ENCODE results near the gene FAM131A. TPM values are rescaled to one million over a fixed set of nuclear protein-coding genes. Genes with fewer than 3 reads are reported as not detected.

The FAM131A gene
- total RNA-seq, 2 experiments from 2014 or later: 3.7 to 3.8 TPM

DNA sequence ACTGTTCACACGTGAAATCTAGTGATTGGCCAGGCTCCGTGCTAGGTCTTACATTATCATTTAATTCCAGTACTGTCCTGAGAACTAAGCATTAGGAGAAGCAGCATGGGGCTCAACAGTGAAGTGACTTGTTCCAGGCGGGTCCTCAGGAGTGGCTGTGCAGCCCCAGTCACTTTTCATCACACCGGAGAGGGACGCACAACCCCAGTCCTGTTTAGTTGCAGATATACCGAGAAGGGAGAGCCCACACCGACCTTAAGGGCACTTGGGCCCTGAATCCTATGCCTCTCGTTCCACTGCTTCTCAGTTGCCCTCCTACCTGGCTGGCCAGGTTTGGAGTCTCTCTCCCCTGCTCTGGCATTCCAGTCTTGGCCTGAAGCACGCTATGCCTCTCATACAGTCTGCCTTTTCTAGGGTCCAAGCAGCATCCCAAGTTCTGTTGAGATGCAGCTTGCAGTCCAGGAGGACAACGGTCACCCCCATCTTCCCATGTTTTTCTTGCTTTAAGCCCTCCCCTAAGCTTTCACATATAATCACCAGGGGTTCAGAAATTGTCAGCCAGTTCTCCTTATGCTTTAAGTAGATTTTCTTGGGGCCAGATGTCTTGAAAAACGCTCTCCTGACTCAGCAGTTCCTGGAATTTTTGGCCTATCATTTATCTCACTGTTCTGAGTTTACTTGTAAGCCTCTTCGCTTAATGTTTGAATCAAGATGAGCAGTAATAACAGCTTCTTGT lies 10.1 kb downstream of the FAM131A start:
- CTCF ChIA-PET (ENCODE audit: unreplicated experiment): no interaction called here
- no peak overlapping the region for H3K4me3 ChIP-seq (ENCODE audit: low read depth, low read length, poor library complexity, severe bottlenecking)
- no peak overlapping the region for H3K27ac ChIP-seq (ENCODE audit: low read depth, low read length, poor library complexity, severe bottlenecking)
- no TSS peak for BruUV-seq (replicated peaks)
- H2AFZ ChIP-seq (ENCODE audit: low read length): no peak overlapping the region
- 0 out of 2 replicates have a peak, but pooled peaks cover 4% of the 10 kb centered on the region for H3K36me3 ChIP-seq (ENCODE audit: insufficient read depth, low read length)
- DNase-seq (ENCODE audit: low spot score): no peak
- POLR2A ChIA-PET: interaction anchor here (0.9 to 1.4 kb wide), 2 partner anchors 10 to 14 kb away, joined by 4 to 7 read pairs; partner anchors contain the start of genes CLCN2, FAM131A and POLR2H
- H4K20me1 ChIP-seq (ENCODE audit: insufficient read depth, low read length): no peaks in the 10 kb centered on the region
- no peaks in the 10 kb centered on the region for H3K79me2 ChIP-seq (ENCODE audit: insufficient read depth, low read depth, low read length)
- TF ChIP-seq CTCF (conservative IDR thresholded peaks at IDR 0.05; ENCODE audit: low read length) (no peak), EZH2phosphoT487 (IDR thresholded peaks at IDR 0.05; ENCODE audit: borderline replicate concordance, low read depth, low read length) (no peak)
- no peaks in the 10 kb centered on the region for H3K9me2 ChIP-seq (ENCODE audit: insufficient read depth, low read length)
- H3K4me2 ChIP-seq (ENCODE audit: low read length): no peak overlapping the region
- intact Hi-C loops (cut with micrococcal nuclease; ENCODE audit: unreplicated experiment): no loop called here
- no peaks in the 10 kb centered on the region for H3K9me3 ChIP-seq (ENCODE audit: low read length)
- H3K4me1 ChIP-seq (ENCODE audit: insufficient read depth, low read length, poor library complexity, severe bottlenecking): no peaks in the 10 kb centered on the region

GRCh38 chr3:184348057-184348382 lies 10.6 kb downstream of the FAM131A start:
- intact Hi-C loops (cut with micrococcal nuclease; ENCODE audit: unreplicated experiment): no loop called here
- H3K4me2 ChIP-seq (ENCODE audit: low read length): no peak overlapping the region
- no TSS peak for BruUV-seq (replicated peaks)
- H3K9me2 ChIP-seq (ENCODE audit: insufficient read depth, low read length): no peaks in the 10 kb centered on the region
- H3K9me3 ChIP-seq (ENCODE audit: low read length): no peaks in the 10 kb centered on the region
- no peak overlapping the region for H3K27ac ChIP-seq (ENCODE audit: low read depth, low read length, poor library complexity, severe bottlenecking)
- POLR2A ChIA-PET: interaction anchor here (0.9 to 1.4 kb wide), 2 partner anchors 11 to 13 kb away, joined by 4 to 7 read pairs; partner anchors contain the start of genes CLCN2, FAM131A and POLR2H
- CTCF ChIA-PET (ENCODE audit: unreplicated experiment): no interaction called here
- H4K20me1 ChIP-seq (ENCODE audit: insufficient read depth, low read length): no peaks in the 10 kb centered on the region
- H3K79me2 ChIP-seq (ENCODE audit: insufficient read depth, low read depth, low read length): no peaks in the 10 kb centered on the region
- no peak overlapping the region for H2AFZ ChIP-seq (ENCODE audit: low read length)
- H3K36me3 ChIP-seq (ENCODE audit: insufficient read depth, low read length): 0 out of 2 replicates have a peak, but pooled peaks cover 4% of the 10 kb centered on the region
- no peaks in the 10 kb centered on the region for H3K4me1 ChIP-seq (ENCODE audit: insufficient read depth, low read length, poor library complexity, severe bottlenecking)
- H3K4me3 ChIP-seq (ENCODE audit: low read depth, low read length, poor library complexity, severe bottlenecking): no peak overlapping the region
- no peak for DNase-seq (ENCODE audit: low spot score)
- no peak for TF ChIP-seq EZH2phosphoT487 (IDR thresholded peaks at IDR 0.05; ENCODE audit: borderline replicate concordance, low read depth, low read length)
- no peak for TF ChIP-seq CTCF (conservative IDR thresholded peaks at IDR 0.05; ENCODE audit: low read length)
